Heart left ventricle (tissue), 16 donors: Measurements from ENCODE around the gene ZNF292. TPM values are rescaled to one million over a fixed set of nuclear protein-coding genes. Genes with fewer than 3 reads are reported as not detected.
"Not testable (repeated sequence)": the region's sequence is repeated elsewhere in the genome, so short reads cannot be mapped to it uniquely, and the experiment has no call there.

Experiments
- ATAC-seq, 4 donors: fragments of 200-7000 bp; cut with Tn5 transposase; one replicate each; pipeline ENCODE4 v1.9.1; 2020 to 2022; ENCODE audit warnings: moderate library complexity in 4 of 4, mild to moderate bottlenecking in 3 of 4, moderate number of reproducible peaks in 1 of 4
- DNase-seq, 5 donors: peaks; one replicate each; pipeline ENCODE4 v3.0.0-alpha.2; 2020
- H3K27ac ChIP-seq, 12 donors: fragments of 200-600 bp; sonication (generic) in 4 of 12; one replicate each; pipeline versions ENCODE4 v1.5.0 to v1.8.0; 2016 to 2022; ENCODE audit warnings: mild to moderate bottlenecking in 2 of 12
- H3K27me3 ChIP-seq, 9 donors: fragments of 200-600 bp; sonication (generic) in 2 of 9; one replicate each; pipeline versions ENCODE4 v1.5.1 to v1.8.0; 2016 to 2022; ENCODE audit warnings: mild to moderate bottlenecking in 3 of 9
- H3K36me3 ChIP-seq, 9 donors: fragments of 200-600 bp; sonication (generic) in 2 of 9; one replicate each; pipeline versions ENCODE4 v1.5.0 to v1.8.0; 2018 to 2022; ENCODE audit warnings: mild to moderate bottlenecking in 2 of 9
- H3K4me1 ChIP-seq, 12 donors: fragments of 200-600 bp; sonication (generic) in 4 of 12; one replicate each; pipeline versions ENCODE4 v1.5.0 to v1.8.0; 2016 to 2022; ENCODE audit warnings: mild to moderate bottlenecking in 3 of 12
- H3K4me3 ChIP-seq, 12 donors: fragments of 200-600 bp; sonication (generic) in 4 of 12; one replicate each; pipeline versions ENCODE4 v1.5.0 to v1.8.0; 2017 to 2022; ENCODE audit warnings: mild to moderate bottlenecking in 9 of 12, moderate library complexity in 4 of 12
- H3K9me3 ChIP-seq, 12 donors: fragments of 200-600 bp; sonication (generic) in 4 of 12; one replicate each; pipeline versions ENCODE4 v1.5.0 to v1.8.0; 2016 to 2022; ENCODE audit warnings: mild to moderate bottlenecking in 1 of 12
- CTCF ChIP-seq, 12 donors: fragments of 200-600 bp; sonication (generic) in 4 of 12; IDR thresholded peaks; one replicate each; pipeline versions ENCODE4 v1.5.0 to v1.8.0; 2018 to 2022; ENCODE audit warnings: antibody characterized with exemption in 12 of 12, mild to moderate bottlenecking in 5 of 12
- POLR2A ChIP-seq, 2 donors: fragments of 450-650 bp; IDR thresholded peaks; one replicate each; pipeline ENCODE4 v1.6.1; 2017; ENCODE audit warnings: antibody characterized with exemption in 2 of 2, mild to moderate bottlenecking in 2 of 2, moderate library complexity in 2 of 2
- WGBS, 4 donors: extraction: QIAGEN DNeasy Blood & Tissue Kit in 2 of 4; methylation state at CpG; one replicate each; pipeline versions ENCODE4 v1.1.5 to v1.1.7; 2013 to 2018; 5-methylcytosine and 5-hydroxymethylcytosine counted together
- intact Hi-C, 10 donors: fragments of 100-400 bp; cut with DNase I; formaldehyde crosslinking; loops; one replicate each; pipeline versions ENCODE4 v1.11.1 to v1.14.2; 2022
- polyA plus RNA-seq, 2 donors: library from polyadenylated mRNA; stranded (reverse); fragments of 200-250 nt; gene quantifications; one replicate each; pipeline ENCODE4 v1.2.3, GENCODE V29; 2013
- total RNA-seq, 9 donors: library from RNA; depleted of rRNA in 2 of 9; stranded (reverse); fragments of >200 nt in 2 of 9; fragmentation: NEBNext Ultra II Directional in 3 of 9; extraction: Animal tissue kit (Norgen Biotek cat#: 25700) in 3 of 9; gene quantifications; one replicate each; pipeline versions ENCODE4 v1.1.0 to v1.2.4, GENCODE V29; 2016 to 2023
- donor health status: ischemic (EF 13 %, LVEDD 7.1; RV severe dilation, severe dysfunction).
- donor health status: healthy with polysubstance abuse.
- donor health status: DM: no; HTN: yes; CAD: no.
- donor health status: DM: no; HTN: no; CAD: no.
- donor health status: ischemic (EF 25% LVEDD 6.9; RV normal size, moderate dysfunction).
- donor health status: ischemic (EF 25% LVEDD 5.7; RV mildly dilated, moderate dysfunction).
- donor health status: healthy.
- donor health status: DM: yes; HTN: yes; CAD: no.
- donor health status: ischemic (EF 35%, LVEDD 5.7; RV mildly dilated, moderate dysfunction).
- donor health status: nonischemic (EF 11% LVEDD 7.7; RV severe dilation, severe dysfunction).
- donor health status: DM: yes; HTN: yes; CAD: no.
- donor health status: PGD.
- donor health status: ischemic (EF 29% LVEDD 5.4; RV normal size, mild dysfunction).
- donor health status: nonischemic (EF 23%, LVEDD 6.1; RV moderate dilation, normal function).

The ZNF292 gene
- total and polyA plus RNA-seq, 11 donors, result 4.0 to 35.8 (median 27.4) TPM

GRCh38 chr6:87184762-87185250, 29.4 kb downstream of the ZNF292 start:
- H3K4me1 ChIP-seq, result peaks cover 0 to 24% (median 0%) of the 10 kb centered on the region in 12 donors
- H3K9me3 ChIP-seq, result no peaks in the 10 kb centered on the region
- H3K36me3 ChIP-seq, result peaks cover 0 to 27% (median 8%) of the 10 kb centered on the region in 9 donors
- H3K27ac ChIP-seq, result no peak overlapping the region
- DNase-seq (no peak), ATAC-seq (no peak)
- H3K4me3 ChIP-seq, result no peak overlapping the region
- intact Hi-C loops, result no loop called here
- no peak for TF ChIP-seq POLR2A (IDR thresholded peaks at IDR 0.05)
- TF ChIP-seq CTCF (IDR thresholded peaks at IDR 0.05), result no peak
- WGBS, 4 donors, result 95 to 100% (median 96%) methylated on average over 2 of the region's 2 CpGs
- no peaks in the 10 kb centered on the region for H3K27me3 ChIP-seq

GRCh38 chr6:87196275-87196842, 41.0 kb downstream of the ZNF292 start:
- H3K9me3 ChIP-seq, result no peaks in the 10 kb centered on the region
- no peak overlapping the region for H3K27ac ChIP-seq
- H3K36me3 ChIP-seq, result no peaks in the 10 kb centered on the region
- DNase-seq (no peak), ATAC-seq (no peak)
- no peak for TF ChIP-seq CTCF (IDR thresholded peaks at IDR 0.05)
- no peak for TF ChIP-seq POLR2A (IDR thresholded peaks at IDR 0.05)
- H3K27me3 ChIP-seq, result no peaks in the 10 kb centered on the region
- H3K4me1 ChIP-seq, result peaks cover 0 to 37% (median 20%) of the 10 kb centered on the region in 12 donors
- WGBS, 4 donors, result 89 to 98% (median 96%) methylated on average over 1 of the region's 1 CpG
- H3K4me3 ChIP-seq, result no peak overlapping the region
- intact Hi-C loops, result loop anchor here in 1 of 10 donors (5.0 kb wide), 1 partner anchor 34 kb away; no protein-coding TSS in a partner anchor

- no peaks in the 10 kb centered on the region for H3K27me3 ChIP-seq
- no peak for DNase-seq
- no peaks in the 10 kb centered on the region for H3K9me3 ChIP-seq
- intact Hi-C loops, result loop anchor here in 1 of 10 donors (5.0 kb wide), 1 partner anchor 35 kb away; no protein-coding TSS in a partner anchor
- peaks cover 0 to 44% (median 21%) of the 10 kb centered on the region in 12 donors for H3K4me1 ChIP-seq
- H3K27ac ChIP-seq, result no peak overlapping the region
- 90 to 99% (median 96%) methylated on average over 3 of the region's 3 CpGs for WGBS, 4 donors
- TF ChIP-seq CTCF (IDR thresholded peaks at IDR 0.05) (no peak), POLR2A (IDR thresholded peaks at IDR 0.05) (no peak)
- ATAC-seq, result no peak
- H3K4me3 ChIP-seq, result no peak overlapping the region
- H3K36me3 ChIP-seq, result peaks cover 0 to 4% (median 0%) of the 10 kb centered on the region in 9 donors
These were observed 42.2 kb downstream of the ZNF292 start for GRCh38 chr6:87197547-87197946.

- peaks cover 0 to 44% (median 22%) of the 10 kb centered on the region in 12 donors for H3K4me1 ChIP-seq
- not testable (repeated sequence) for DNase-seq, H3K27ac ChIP-seq, ATAC-seq, H3K27me3 ChIP-seq, H3K36me3 ChIP-seq, H3K9me3 ChIP-seq, H3K4me3 ChIP-seq
- WGBS, 4 donors, result 95 to 96% (median 95%) methylated on average over 15 of the region's 15 CpGs
- intact Hi-C loops, result loop anchor here in 1 of 10 donors (5.0 kb wide), 1 partner anchor 36 kb away; no protein-coding TSS in a partner anchor
These were observed 42.9 kb downstream of the ZNF292 start for GRCh38 chr6:87198022-87198810.
